Natural killer cell treated with Interleukin-12 subunit alpha and Interleukin-12 subunit beta and Interleukin-15 and Interleukin-18, amount 100 ng/mL, for 72 hours (primary cell): Measurements from ENCODE around the gene MTFR1L. TPM values are rescaled to one million over a fixed set of nuclear protein-coding genes. Genes with fewer than 3 reads are reported as not detected.

ENCODE experiments used
- ATAC-seq, 2 donors: fragments of 150-1000 bp; cut with Tn5 transposase in 1 of 2; sonication (Bioruptor Pico), chemical (Tn5 transposase) in 1 of 2; 2 replicates each; pipeline ENCODE4 v1.10.0; 2021
- DNase-seq: peaks from one replicate; pipeline ENCODE4 v3.0.0; 2022; ENCODE audit warnings: low spot score
- H3K27ac Mint-ChIP-seq, 2 donors: 1 replicate in 1 of 2; 2 replicates in 1 of 2; pipeline ENCODE4 v1.8.0; 2022; ENCODE audit warnings: mixed read lengths in 2 of 2, mild to moderate bottlenecking in 1 of 2, moderate library complexity in 1 of 2
- H3K27me3 Mint-ChIP-seq, 2 donors: 1 replicate in 1 of 2; 2 replicates in 1 of 2; pipeline ENCODE4 v1.8.0; 2022; ENCODE audit warnings: mixed read lengths in 2 of 2
- H3K36me3 Mint-ChIP-seq: one replicate; pipeline ENCODE4 v1.8.0; 2022; ENCODE audit warnings: mixed read lengths
- H3K4me1 Mint-ChIP-seq, 2 donors: 1 replicate in 1 of 2; 2 replicates in 1 of 2; pipeline ENCODE4 v1.8.0; 2022; ENCODE audit warnings: low read depth in 2 of 2, mixed read lengths in 2 of 2, mild to moderate bottlenecking in 1 of 2
- H3K4me3 Mint-ChIP-seq: one replicate; pipeline ENCODE4 v1.8.0; 2022; ENCODE audit warnings: mixed read lengths
- H3K9me3 Mint-ChIP-seq: 2 replicates; pipeline ENCODE4 v1.8.0; 2022; ENCODE audit warnings: mixed read lengths
- total RNA-seq, 2 donors: library from RNA; stranded (reverse); gene quantifications; one replicate each; pipeline ENCODE4 v1.2.3, GENCODE V29; 2022

MTFR1L gene
- total RNA-seq = 10 to 100 TPM; 29.8 to 37.3 TPM

DNA sequence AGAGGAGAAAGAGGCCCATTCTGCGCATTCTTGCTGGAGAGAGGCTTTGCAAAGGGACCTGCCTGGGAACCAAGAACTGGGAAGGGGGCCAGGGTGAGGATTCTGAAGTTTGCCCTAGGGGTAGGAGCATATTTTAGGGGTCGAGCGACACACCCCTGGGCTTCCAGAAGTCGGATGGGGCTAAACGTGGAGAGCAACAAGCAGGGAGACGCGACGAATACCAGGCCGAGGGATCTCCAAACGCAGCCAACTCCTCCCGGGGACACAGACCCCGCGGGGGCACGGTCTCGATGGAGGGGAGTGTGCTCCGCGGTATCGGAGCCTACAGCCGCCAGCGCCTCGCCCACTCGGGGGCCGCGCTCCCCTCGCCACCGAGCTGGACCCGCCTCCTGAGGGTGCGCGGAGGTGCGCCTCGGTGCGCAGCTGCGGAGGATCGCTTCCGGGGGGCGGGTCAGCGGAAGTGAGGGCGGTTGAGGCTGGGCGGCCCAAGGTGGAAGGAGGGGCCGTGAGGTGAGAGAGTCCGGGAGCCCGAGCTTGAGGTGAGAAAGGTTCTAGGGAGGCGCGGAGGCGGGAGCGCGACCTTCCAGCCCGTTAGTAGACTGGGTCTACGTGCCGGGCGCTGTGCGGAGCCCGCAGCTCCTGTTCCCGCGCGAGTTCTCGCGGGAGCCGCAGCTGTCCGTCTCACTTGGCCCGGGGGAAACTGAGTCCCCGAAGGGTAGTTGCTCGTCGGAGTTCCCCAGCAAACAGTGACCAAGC lies at the start of gene MTFR1L:
TSS of gene MTFR1L (plus strand) at position 464 of the 756 bp plus-strand sequence. CDS start 3,151 bp downstream, outside the sequence.
- peaks cover 34 to 37% of the 10 kb centered on the region in 2 donors for H3K4me1 Mint-ChIP-seq

DNA sequence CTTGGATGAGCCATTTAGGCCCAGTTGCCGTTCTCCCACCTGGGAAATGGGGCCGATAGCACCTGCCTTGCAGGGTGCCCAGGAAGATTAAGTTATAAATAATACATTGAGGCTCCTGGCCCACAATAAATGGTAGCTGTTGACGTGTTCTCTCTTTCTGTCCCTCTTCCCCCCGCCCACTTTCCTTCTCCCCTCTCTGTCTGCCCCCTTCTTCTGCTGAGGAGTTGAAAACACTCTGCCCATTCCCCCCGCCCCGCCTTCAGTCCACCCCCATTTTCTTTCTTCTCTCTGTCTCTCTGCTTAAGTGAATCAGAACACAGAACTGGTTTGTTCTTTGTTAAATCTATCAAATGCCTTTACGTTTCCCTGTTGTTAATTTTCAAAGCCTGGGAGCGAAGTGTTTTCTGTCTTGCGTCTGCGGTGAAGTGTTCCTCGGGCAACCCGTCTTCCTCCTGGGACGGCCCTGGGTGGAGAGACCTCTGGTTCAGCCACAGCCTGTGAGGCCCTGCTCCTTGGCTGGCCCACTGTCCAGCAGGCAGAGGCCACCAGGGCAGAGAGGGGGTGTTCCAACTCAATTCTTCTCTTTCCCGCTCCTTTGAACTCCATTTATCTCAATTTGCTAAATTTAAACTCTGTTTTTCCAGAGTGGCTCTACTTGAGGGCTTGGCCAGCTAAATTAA lies 49.1 kb upstream of the MTFR1L start:
- DNase-seq (no peak), ATAC-seq (no peak)
- Mint-ChIP-seq H3K27me3 (peaks cover 0 to 17% of the 10 kb centered on the region in 2 donors), H3K27ac (no peak overlapping the region), H3K9me3 (no peaks in the 10 kb centered on the region), H3K4me3 (no peak overlapping the region), H3K36me3 (no peaks in the 10 kb centered on the region), H3K4me1 (peaks cover 17 to 18% of the 10 kb centered on the region in 2 donors)

More for the DNA sequence above, at the start of gene MTFR1L:
- Mint-ChIP-seq H3K9me3 (no peaks in the 10 kb centered on the region), H3K4me3 (peak within 1 kb of the TSS; percentile 98), H3K27me3 (no peaks in the 10 kb centered on the region), H3K36me3 (no peaks in the 10 kb centered on the region), H3K27ac (peak within 1 kb of the TSS; percentile 88 to 93)
- DNase-seq = peak; percentile 93
- peak; percentile 93 to 94 for ATAC-seq

DNA sequence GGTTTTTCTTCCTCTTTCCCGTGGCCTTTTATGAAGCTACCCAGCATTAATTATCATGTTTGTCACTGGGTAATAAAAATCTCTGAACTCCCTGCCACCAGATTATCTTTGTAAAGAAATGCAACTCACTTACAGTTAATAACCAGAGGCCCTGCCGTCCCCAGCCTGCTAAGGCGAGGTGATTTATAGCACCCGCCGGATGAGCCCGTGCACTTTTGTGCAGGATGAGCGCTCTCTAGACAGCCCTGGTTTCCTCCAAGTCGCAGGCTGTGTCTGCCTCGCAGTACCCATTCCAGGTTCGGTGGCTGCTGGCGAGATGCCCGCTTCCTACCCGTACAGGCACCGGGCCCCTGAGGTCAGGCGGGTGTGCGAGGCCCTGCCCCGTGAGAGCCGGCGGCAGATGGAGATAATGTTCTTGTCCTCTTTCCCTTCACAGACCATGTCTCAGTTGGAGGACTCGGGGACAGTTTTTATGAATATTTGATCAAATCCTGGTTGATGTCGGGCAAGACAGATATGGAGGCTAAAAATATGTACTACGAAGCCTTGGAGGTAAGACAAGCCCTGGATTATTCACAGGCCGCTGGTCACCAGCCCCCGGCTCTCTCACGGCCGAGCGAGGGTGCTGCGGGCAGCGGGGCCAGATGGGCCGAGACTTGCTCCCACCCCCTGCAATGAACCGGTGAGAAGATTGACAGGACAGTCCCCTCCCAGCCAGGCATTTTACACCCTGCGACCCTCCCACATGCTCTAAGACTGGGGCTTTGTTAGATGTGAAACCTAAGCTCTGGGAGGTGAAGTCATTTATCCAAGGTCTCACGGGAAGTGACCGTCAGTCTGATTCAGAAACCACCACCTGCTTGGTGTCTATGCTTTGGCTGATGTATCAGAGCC lies 48.3 kb upstream of the MTFR1L start:
- no peaks in the 10 kb centered on the region for H3K9me3 Mint-ChIP-seq
- peaks cover 0 to 17% of the 10 kb centered on the region in 2 donors for H3K27me3 Mint-ChIP-seq
- ATAC-seq (no peak), DNase-seq (no peak)
- H3K4me1 Mint-ChIP-seq = peaks cover 17 to 18% of the 10 kb centered on the region in 2 donors
- no peaks in the 10 kb centered on the region for H3K36me3 Mint-ChIP-seq
- H3K4me3 Mint-ChIP-seq = no peak overlapping the region
- no peak overlapping the region for H3K27ac Mint-ChIP-seq

DNA sequence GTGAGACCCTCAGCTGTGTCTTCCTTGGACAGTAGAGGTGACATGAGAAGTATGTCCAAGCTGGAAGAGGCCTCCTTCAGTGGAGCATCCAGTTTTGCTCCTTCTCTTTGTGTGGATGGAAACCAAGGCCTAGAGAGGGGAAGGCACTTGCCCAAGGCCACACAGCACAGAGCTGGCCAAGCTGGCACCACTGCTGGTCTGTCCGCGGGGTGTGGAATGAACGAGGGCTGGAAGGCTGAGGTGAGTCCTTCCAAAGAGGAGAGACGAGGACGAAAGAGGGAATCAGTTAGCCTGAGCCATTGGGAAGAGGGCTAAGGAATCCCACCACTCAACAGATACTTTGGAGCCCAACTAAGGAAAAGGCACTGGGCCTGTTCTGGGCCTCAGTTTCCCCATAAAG lies 47.6 kb upstream of the MTFR1L start:
- ATAC-seq = no peak
- Mint-ChIP-seq H3K27ac (no peak overlapping the region), H3K4me3 (no peak overlapping the region)

DNA sequence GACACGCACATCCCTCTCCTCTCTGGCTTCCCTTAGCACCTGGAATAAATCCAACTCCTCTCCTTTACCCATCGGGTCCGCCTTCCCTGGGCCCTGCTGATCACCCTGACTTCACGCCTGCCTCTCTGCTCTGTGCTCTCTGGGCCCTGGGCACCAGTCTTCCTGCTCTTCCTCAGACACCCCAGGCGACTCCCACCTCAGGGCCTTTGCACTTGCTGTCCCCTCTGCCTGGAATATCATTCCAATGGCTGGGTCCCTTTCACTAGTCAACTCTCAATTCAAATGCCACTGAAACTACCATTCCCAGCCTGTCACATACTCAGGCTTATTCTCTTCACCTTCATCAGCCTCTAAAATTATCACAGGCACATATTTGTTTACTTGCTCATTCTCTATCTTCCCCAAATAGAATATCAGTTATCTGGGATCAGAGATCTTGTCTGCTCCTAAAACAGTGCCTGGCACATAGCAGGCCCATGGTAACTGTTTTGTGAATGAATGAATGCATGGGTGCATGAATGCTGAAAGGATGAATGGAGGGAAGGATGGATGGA lies 47.0 kb upstream of the MTFR1L start:
- no peak for ATAC-seq
- no peak overlapping the region for H3K4me3 Mint-ChIP-seq
- H3K27ac Mint-ChIP-seq = no peak overlapping the region
- H3K27me3 Mint-ChIP-seq = peaks cover 0 to 17% of the 10 kb centered on the region in 2 donors
- H3K9me3 Mint-ChIP-seq = no peaks in the 10 kb centered on the region
- H3K4me1 Mint-ChIP-seq = peaks cover 17 to 18% of the 10 kb centered on the region in 2 donors
- DNase-seq = no peak
- no peaks in the 10 kb centered on the region for H3K36me3 Mint-ChIP-seq

More for the DNA sequence above, 47.6 kb upstream of the MTFR1L start:
- DNase-seq = no peak
- Mint-ChIP-seq H3K36me3 (no peaks in the 10 kb centered on the region), H3K27me3 (peaks cover 0 to 17% of the 10 kb centered on the region in 2 donors), H3K4me1 (peaks cover 17 to 18% of the 10 kb centered on the region in 2 donors), H3K9me3 (no peaks in the 10 kb centered on the region)

DNA sequence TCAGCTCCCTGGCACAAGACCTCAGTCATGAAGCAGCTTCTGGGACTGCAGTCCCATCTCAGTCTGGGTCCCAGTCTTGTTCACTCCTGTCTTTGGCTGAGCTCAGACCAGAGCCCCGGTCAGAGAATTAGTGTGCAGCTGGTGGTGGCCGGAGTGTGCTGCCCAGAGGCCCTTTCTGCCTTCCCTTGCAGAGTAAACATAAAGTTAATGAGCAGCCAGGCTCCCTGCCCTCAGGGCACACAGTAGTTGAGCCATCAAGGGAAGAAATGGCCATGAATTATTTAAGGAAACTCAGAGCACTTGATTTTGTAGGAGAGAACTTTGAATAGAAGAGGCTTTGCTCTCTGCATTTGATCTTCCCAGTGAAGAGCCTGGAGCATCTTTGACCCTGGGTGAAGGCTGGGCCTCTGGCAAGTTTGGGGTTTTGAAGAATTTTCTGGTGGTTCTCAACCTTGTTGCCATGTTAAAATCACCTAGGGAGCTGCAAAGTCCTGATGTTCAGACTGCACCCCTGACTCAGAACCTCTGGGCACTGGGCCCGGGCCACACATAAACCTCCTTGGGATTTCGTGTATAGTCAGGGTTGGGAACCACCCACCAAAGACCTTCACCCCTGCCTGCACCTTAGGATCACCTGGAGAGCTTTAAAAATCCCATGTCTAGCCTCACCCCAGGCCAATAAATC lies 46.2 kb upstream of the MTFR1L start:
- Mint-ChIP-seq H3K4me3 (no peak overlapping the region), H3K27ac (no peak overlapping the region), H3K36me3 (no peaks in the 10 kb centered on the region), H3K9me3 (no peaks in the 10 kb centered on the region), H3K27me3 (peaks cover 0 to 17% of the 10 kb centered on the region in 2 donors), H3K4me1 (peaks cover 17 to 18% of the 10 kb centered on the region in 2 donors)
- ATAC-seq (no peak), DNase-seq (no peak)

DNA sequence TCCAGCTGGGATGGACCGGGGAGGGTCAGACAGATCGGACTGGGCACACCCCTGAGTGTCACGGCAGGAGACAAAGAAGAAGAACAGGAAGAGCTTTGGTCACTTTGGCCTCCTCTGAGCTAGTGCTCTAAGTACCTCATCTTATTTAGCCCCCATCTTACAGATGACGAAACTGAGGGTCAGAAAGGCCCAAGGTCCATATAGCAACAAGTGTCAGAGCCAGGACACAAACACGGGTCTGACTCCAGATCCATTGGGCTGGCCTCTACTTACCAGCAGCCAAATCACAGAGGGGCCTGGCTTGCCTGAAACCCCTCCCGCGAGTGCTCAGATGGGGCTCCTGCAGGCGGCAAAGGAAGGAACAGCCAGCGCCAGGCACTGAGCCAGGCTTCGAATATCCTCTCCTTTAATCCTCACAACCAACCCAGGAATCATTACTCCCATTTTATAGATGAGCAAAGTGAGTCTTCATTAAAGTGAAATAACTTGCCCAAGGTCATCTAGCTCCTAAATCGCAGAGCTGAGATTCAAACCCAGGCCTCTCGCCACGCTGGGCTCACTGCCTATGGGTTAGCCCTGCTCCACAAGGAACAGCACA lies 45.4 kb upstream of the MTFR1L start:
- H3K9me3 Mint-ChIP-seq = no peaks in the 10 kb centered on the region
- DNase-seq (no peak), ATAC-seq (no peak)
- peak overlapping the region in 1 of 2 donors; percentile 17 for H3K27ac Mint-ChIP-seq
- no peaks in the 10 kb centered on the region for H3K36me3 Mint-ChIP-seq
- H3K4me1 Mint-ChIP-seq = peaks cover 14 to 18% of the 10 kb centered on the region in 2 donors
- H3K4me3 Mint-ChIP-seq = no peak overlapping the region
- H3K27me3 Mint-ChIP-seq = peaks cover 0 to 14% of the 10 kb centered on the region in 2 donors

DNA sequence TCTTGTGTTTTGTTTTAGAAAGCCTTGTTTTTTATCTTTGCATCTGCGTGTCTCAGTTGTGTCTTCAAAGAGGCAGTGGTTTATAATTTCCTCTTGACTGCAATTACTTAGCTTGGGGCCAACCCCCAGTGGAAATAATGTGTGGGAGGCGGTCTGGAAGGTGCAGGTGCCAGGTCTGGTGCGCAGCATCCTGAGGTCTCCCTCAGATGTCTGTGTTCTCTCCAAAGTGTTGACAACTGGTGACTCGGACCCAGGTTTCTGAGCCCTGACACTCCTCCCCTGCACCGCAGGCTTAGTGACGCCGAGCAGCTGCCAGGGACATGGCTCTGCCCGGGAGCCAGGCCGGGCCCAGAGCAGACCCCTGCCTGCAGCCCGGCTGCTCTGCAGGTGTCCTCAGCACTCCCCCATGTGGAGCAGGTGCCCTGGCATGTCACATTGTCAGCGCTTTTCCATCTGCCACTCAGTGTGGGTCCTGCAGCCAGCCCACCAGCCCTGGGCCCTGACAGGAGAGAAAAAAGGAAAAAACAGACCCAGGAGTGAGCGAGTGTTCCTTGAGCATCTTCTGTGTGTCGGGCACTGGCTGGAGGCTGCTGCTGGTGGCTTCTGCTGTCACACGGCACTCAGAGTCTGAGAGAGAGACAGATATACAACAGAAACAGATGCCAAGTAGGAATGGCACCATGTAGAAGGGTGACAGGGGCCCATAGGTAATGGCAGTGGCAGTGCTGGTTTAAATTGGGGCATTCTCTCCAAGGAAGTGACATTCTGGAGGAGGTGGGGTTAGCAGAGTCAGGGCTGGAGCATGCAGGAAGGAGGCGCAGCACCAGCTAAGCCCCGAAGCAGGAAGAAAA lies 44.6 kb upstream of the MTFR1L start:
- Mint-ChIP-seq H3K27me3 (peaks cover 0 to 13% of the 10 kb centered on the region in 2 donors), H3K4me1 (peaks cover 14 to 18% of the 10 kb centered on the region in 2 donors), H3K9me3 (no peaks in the 10 kb centered on the region), H3K27ac (peak overlapping the region in 1 of 2 donors; percentile 17), H3K36me3 (no peaks in the 10 kb centered on the region), H3K4me3 (no peak overlapping the region)
- DNase-seq (no peak), ATAC-seq (peak in 1 of 2 donors; percentile 37)

DNA sequence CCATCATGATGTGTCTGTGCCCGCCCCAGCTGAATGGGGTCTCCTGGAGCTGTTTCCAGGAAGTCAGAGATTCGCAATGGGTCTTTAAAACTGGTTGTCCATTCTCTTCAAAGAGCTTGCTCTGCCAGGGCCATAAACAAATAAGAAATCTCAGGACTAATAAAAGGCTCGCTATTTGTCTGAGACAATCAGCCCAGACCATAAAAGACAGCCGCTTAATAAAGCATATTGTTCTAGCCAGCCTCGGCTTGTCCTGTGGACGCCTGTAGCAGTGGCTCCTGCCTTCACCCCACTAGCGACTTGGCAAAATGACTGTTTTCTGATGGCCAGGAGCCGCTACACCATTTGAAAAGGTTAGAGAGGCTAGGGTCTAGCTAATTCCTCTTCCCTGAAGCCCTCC lies 40.4 kb upstream of the MTFR1L start:
- Mint-ChIP-seq H3K4me1 (peaks cover 10 to 11% of the 10 kb centered on the region in 2 donors), H3K4me3 (no peak overlapping the region), H3K27ac (no peak overlapping the region), H3K9me3 (no peaks in the 10 kb centered on the region), H3K36me3 (no peaks in the 10 kb centered on the region), H3K27me3 (peaks cover 0 to 2% of the 10 kb centered on the region in 2 donors)
- no peak for ATAC-seq
- DNase-seq = no peak

DNA sequence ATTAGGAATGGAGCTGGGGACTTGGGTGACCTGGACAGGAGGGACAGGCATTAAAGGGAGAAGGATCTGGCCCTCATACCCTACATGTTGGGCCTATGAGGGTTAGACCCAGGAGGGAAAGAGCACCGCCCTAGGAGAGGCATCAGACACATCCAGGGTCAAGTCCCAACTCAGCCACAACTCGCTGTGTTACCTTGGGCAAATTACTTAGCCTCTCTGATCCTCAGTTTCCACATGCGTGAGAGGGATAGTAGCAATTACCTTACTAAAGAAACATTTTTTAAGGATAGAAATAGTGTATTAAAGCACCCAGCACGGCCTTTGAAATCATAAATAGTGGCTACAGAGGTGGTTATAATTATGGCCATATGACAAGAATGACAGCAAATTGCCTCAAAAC lies 39.9 kb upstream of the MTFR1L start:
- Mint-ChIP-seq H3K27me3 (peaks cover 0 to 2% of the 10 kb centered on the region in 2 donors), H3K9me3 (no peaks in the 10 kb centered on the region), H3K27ac (no peak overlapping the region), H3K4me3 (no peak overlapping the region), H3K36me3 (no peaks in the 10 kb centered on the region), H3K4me1 (peaks cover 6 to 8% of the 10 kb centered on the region in 2 donors)
- no peak for DNase-seq
- ATAC-seq = no peak

DNA sequence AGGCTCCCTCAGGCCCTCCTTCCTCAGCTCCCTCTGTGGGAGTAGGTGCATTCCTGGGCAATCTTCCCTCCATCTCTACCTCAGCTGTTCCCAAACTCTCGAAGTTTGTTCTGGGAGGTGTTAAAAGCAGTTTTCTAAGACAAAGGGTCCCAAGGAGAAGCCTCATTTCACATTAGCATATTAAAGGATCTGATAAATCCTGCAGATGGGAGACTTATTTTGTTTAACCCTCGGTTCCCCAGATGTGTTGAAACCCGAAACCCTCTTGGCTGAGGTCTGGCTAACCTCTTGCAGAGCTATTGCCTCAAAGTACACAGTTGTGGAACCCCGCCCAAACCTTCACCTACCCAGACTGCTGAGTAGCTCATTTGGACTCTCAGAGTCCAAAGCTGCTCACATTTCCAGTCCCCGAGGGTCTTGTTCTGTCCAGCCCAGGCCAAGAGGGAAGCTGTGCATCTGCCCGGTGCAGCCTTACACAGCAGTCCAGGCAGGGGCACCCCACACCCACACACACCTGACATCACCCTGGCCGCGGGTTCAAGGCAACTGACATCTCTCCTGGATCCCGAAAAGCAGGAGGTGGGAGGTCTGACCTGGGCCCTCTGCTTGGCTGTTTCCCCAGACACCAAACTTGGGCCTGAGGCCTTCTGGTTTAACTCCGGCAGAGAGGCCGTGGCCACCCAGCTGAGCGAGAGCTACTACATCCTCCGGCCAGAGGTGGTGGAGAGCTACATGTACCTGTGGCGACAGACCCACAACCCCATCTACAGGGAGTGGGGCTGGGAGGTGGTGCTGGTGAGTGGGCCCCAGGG lies 39.2 kb upstream of the MTFR1L start:
- Mint-ChIP-seq H3K27ac (no peak overlapping the region), H3K4me1 (peaks cover under 1 to 2% of the 10 kb centered on the region in 2 donors), H3K9me3 (no peaks in the 10 kb centered on the region), H3K4me3 (no peak overlapping the region), H3K36me3 (no peaks in the 10 kb centered on the region), H3K27me3 (peaks cover 0 to 2% of the 10 kb centered on the region in 2 donors)
- no peak for DNase-seq
- ATAC-seq = no peak
